ENCODE measurements around the gene CCDC91. TPM values are rescaled to one million over a fixed set of nuclear protein-coding genes. Genes with fewer than 3 reads are reported as not detected.
"Not testable (repeated sequence)": the region's sequence is repeated elsewhere in the genome, so short reads cannot be mapped to it uniquely, and the experiment has no call there.

The CCDC91 gene
- total RNA-seq, 1 donor from 2014 or later, result 43.0 TPM

DNA sequence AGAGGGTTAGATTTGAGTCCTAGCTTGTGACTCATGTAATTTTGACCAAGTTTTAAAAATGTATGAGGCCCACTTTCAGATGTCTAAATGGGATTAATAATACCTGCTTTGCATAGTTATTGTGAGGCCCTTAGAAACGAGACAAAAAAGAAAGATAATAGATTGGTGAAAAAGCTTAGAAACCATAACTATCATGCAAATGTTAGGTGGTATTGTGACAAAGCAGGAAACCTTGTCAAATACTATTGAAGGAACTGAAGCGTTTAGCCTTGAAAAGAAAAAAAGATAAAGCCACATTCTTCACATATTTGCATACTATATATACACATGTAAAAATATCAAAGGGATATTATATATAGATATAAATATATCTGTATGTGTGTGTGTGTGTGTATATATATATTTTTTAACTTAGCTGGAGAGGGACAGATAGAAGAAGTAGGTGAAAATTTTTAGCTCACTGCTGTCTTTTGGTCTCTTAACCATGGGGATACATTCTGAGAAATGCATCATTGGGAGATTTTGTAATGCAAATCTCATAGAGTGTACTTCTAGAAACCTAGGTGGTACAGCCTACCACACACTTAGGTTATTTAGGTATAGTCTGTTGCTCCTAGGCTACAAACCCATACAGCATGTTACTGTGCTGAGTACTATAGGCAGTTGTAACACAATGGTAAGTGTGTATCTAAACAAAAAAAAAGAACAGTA lies 270.3 kb downstream of the CCDC91 start:
- no peak for DNase-seq

DNA sequence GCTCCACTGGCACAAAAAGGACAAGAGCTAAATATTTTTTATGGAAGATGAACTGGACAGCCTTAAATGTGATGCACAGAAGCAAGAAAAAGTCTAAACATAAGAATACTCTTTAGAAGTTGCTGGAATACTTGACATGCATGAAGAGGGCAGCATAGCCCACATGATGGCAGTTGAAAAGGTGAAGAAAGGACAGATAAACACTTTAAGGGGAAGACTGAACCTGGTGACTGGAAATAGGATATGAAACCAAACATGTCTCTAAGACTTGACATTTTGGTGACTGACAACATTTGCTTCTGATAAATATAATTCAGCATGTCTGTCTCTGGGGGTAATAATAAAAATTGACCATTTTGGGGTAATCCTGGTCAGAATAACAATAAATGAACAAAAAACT lies 273.1 kb downstream of the CCDC91 start:
- DNase-seq, result no peak

DNA sequence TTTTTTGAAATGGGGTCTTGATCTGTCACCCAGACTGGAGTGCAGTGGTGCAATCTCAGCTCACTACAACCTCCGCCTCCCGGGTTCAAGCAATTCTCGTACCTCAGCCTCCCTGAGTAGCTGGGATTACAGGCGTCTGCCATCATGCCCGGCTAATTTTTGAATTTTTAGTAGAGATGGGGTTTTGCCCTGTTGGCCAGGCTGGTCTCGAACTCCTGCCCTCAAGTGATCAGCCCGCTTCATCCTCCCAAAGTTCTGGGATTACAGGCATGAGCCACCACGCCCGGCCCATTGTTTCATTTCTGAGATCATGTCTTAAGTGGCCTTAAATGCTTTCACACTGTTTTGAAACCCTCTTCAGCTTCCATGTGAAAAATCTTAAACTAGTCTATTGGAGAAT lies 281.5 kb downstream of the CCDC91 start:
- DNase-seq, result not testable (repeated sequence)

DNA sequence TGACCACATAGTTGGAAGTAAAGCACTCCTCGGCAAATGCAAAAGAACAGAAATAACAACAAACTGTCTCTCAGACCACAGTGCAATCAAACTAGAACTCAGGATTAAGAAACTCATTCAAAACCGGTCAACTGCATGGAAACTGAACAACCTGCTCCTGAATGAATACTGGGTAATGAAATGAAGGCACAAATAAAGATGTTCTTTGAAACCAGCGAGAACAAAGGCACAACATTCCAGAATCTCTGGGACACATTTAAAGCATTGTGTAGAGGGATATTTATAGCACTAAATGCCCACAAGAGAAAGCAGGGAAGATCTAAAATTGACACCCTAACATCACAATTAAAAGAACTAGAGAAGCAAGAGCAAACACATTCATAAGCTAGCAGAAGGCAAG lies 285.9 kb downstream of the CCDC91 start:
- not testable (repeated sequence) for DNase-seq

DNA sequence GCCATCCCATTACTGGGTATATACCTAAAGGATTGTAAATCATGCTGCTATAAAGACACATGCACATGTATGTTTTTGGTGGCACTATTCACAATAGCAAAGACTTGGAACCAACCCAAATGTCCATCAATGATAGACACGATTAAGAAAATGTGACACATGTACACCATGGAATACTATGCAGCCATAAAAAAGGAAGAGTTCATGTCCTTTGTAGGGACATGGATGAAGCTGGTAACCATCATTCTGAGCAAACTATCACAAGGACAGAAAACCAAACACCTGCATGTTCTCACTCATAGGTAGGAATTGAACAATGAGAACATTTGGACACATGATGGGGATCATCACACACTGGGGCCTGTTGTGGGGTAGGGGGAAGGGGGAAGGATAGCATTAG lies 288.8 kb downstream of the CCDC91 start:
- DNase-seq, result not testable (repeated sequence)

DNA sequence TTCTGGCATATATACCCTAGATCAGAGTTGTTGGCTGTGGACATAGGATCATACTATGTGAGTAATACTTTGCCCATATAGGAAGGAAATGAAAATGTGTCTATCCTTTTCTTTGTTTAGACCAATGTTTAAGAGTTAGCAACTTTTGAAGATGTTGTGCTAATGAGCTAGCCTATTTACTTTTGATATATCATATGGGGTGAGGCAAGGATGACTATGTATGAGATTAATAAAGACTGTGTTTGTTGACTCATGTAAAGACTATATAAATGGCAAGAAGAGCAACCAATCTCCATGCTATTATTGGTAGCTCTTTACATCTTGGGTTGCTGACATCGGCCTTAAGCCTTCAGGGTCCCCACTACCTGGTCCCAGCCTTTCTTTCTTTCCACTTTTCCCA lies 289.4 kb downstream of the CCDC91 start:
- DNase-seq, result no peak

DNA sequence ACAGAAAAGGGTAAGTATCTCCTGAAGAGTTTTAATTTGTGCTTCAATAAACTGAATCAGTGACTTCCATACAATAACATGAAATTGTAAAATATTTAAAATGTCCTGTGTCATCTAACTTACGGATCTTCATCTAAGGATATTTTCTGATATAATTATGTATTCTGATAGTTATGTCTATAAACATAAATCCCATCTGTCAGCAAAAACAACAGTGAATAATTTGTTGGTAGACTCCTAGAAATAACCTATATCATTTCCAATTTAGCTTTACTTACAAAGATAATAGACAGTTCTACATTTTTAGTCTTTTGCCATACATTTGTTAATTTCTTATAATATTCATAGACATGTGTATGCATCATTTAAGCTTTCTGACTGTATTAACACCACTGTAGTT lies 293.9 kb downstream of the CCDC91 start:
- no peak for DNase-seq

DNA sequence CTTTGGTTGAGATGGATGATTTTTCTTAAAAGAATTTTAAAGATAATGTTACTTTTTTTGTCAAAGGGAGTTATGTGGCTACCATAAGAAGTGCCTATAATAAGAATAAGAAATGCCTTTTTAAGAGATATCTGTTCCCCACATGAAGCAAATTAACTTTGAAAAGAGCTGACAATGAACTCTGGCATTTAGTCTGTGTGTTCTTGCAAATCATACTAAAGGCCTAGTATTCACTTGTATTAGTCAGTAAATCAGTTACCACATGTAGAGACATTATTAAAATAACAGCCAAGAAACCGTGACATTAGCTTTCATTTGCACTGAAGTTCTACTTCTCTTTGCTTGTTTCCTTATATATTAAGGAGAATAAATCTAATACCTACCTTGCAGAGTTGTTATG lies 296.3 kb downstream of the CCDC91 start:
- no peak for DNase-seq

DNA sequence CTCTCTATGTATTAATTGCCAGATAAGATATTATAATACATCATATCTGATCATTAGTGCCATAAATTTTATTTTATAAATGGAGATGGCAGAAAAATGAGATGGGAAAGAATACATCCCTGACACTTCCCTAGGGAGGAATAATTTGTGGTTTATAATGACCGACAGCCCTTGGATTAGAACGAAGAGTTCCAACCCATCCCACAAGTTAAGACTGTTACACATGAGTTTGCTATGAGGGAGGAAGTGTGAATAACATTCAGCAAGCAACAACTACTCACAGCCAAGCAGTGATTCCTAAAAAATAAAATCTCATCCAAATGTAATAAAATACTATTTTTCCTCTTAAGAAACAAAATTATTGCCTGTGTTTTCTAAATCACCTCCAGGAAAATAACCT lies 299.0 kb downstream of the CCDC91 start:
- DNase-seq, result no peak

DNA sequence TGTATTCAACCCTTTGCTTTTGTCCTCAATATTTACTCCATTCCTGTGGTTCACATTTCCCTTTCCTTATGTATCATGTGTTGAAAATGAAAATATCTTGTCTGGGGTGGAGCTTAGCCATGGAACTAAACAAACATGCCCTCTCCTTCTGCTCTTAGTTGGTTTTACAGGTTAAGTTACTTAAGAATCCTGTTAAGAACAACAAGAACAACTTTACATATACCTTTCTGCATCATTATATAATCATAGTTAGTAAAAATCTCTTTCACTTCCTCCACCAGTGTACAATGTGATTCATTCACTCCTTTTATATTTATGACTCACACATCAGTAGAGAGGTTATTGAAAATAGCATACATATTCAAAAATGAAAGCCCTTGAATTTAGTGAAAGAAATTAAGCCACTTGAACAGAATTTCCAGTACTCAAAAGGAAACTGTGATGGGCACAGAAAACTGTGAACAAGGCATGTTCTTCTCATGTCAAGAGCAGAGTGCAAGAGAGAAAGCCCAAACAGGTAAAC lies 307.7 kb downstream of the CCDC91 start:
- peak; percentile 10 for DNase-seq

DNA sequence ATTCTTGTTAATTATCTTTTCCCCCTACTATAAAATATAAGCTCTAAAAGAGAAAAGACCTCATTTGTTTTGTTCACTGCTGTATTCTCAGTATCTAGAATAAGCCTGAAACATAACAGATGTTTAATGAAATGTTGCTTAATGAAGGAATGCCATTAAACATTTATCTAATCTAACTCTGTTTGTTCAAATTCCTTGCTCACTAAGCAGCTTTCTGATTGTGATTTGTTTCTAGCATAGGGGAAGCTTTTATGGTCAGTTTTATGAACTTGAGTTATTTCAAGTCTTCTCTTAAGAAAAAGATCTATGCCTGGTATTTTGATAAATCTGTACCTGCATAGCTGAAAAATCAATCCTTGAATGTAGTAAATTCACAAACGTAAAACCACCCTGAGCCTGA lies 308.6 kb downstream of the CCDC91 start:
- no peak for DNase-seq

DNA sequence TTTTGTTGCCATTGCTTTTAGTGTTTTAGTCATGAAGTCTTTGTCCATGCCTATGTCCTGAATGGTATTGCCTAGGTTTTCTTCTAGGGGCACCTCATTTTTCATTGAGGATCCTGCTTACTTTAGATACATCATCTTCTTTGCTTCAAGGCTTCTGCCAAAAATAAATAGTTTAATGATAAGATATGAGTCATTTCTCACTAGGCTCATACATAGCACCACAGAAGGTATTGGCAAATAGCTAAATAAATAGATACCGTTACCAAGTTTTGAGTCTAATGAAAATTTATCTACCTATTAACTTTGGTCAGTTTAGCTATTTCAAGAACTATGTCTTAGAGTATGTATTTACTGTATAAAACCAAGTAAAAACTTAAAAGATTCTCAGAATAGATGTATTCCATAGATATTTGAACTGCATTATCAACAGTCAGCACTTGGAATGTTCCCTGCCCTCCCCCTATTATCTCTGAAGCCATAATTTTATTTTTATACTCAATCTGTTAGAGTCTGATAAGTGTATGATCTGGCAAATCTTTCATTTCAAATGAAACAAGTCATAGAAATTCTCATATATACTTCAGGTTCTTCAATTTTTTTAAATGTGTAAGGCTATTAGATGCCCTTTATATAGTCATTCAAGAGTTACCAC lies 310.2 kb downstream of the CCDC91 start:
- no peak for DNase-seq

DNA sequence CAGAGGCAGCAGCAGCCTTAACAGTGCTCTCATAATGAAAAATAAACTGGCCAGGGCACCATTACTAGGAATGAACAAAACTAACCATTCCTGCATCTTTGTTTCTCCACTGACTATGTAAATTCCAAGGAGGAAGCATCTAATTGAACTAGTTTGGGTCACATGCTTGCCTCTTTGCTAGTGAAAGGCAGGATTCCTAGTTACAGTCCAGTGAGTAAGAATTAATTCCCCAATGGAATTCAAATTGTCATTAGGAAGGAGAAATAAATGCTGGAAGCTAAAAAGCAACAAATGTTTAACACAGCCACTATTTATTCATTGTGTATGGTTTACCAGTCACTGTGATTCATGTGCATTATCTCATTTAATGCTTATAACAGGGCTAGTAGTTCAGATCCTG lies 316.0 kb downstream of the CCDC91 start:
- no peak for DNase-seq

DNA sequence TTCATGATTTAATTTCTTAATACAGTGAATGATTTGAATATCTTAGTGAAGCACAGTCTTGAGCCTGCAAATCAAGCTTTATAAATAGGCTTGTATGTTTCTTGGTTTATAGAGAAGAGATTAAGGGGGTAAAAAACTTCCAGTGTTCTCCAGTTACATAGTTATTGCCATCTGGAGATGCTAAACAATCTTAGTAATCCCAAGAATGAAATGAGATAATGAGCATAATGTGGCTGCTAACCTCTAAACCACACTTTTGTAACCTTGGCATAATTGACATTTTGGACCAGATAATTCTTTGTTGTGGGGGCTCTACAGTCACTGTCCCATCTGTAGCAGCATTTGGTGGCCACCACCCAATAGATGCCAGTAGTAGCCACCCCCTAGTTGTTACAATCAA lies 316.8 kb downstream of the CCDC91 start:
- no peak for DNase-seq

DNA sequence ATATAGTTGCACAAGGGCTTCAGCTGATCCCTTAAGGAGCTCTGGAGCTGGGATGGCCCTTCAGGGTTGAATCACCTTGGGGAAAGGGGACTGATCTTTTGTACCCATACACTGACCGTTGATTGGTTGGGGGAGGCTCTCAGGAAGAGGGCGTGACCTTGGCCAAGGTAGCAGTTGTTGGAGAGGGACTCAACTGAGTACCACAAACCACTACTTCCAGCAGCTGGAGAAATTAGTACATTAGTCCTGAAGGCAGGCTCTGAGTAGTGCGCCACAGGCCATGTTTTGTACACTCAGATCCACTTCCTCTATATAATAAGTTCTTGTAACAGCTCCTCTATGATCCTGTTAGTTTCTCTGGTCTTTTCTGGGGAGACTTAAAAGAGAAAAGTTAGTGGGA lies 317.6 kb downstream of the CCDC91 start:
- DNase-seq, result no peak

DNA sequence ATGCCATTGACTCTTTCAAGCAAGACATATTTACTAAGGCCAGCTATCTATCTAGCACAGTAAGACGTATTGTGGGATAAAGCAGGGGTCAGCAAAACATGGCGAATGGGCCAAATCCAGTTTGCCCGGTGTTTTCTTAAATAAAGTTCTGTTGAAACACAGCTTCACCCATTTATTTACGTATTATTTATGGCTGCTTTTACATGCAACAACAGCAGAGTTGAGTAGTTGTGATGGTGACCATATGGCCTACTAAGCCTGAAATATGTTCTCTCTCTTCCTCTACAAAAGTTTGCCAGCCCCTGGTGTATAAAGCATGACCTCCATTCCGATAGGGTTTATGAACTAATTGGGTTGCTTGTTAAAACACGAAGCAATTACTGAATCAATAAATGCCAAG lies 322.1 kb downstream of the CCDC91 start:
- no peak for DNase-seq

DNA sequence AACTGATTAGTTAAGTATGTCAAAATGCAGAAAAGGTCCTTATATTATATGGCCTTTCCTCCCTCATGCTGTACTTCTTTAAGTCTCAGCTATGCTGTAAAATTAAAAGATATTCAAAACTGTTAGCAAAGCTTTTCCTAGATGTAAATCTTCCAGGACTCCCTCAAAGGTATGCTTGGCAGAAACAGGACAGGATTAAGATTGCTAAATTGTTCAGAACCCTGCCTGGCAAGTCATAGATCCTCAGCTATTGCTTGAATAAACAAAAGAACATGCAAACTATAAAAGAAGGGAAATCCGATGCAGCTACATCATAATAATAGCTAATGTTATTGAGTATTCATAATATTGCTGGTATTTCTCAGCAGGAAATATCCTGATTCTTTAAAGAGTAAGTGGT lies 322.6 kb downstream of the CCDC91 start:
- DNase-seq, result peak; percentile 7

DNA sequence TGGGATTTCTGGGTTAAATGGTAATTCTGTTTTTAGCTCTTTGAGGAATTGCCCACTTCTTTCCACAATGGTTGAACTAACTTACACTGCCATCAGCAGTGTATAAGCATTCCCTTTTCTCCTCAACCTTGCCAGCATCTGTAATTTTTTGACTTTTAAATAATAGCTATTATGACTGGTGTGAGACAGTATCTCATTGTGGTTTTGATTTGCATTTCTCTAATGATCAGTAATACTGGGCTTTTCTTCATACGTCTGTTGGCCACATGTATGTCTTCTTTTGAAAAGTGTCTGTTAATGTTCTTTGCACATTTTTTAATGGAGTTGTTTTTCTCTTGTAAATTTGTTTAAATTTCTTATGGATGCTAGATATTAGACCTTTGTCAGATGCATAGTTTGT lies 323.7 kb downstream of the CCDC91 start:
- DNase-seq, result no peak

DNA sequence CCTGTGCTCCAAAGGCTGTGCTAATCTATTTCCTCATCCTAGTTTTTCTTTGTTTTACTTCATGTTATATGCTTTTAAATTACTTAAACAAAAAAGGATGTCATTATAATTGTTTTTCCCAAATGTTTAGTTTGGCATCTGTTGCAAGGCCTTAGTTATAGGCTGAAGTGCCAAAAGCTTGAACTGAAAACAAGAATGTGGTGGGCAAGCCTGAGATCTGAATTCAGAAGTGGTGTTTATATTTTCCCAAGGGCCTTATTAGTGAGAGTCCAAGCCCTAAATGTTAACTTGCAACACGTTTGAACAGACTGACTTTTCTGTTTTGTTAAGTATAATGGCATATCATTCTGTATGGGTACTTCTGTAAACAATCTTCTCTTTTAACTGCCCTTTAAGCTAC lies 326.8 kb downstream of the CCDC91 start:
- no peak for DNase-seq

DNA sequence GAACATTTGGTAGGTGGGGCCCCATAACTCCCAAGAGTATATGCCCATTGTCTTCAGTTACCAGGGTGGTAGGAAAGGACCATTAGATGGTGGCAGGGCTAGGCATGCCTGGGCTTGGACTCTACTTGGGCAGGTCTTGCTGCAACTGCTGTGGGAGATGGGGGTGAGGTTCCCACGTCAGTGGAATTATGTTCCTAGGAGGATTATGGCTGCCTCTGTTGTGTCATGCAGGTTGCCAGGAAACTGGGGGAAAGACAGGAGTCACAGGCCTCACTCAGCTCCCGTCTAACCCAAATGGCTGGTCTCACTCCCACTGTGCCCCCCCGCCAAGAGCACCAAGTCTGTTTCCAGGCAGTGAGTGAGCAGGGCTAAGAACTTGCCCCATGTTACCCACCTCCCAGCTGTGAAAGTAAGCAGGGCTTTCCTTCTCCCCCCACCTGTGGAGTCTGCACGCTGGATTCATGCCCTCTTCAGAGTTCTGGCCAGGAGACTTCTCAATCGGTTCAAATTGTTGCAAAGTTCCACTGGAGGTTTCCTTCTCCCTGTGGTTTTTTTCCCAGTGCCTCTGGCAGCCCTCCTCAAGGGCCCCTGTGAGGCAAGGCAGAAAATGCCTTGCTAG lies 337.5 kb downstream of the CCDC91 start:
- DNase-seq, result no peak

DNA sequence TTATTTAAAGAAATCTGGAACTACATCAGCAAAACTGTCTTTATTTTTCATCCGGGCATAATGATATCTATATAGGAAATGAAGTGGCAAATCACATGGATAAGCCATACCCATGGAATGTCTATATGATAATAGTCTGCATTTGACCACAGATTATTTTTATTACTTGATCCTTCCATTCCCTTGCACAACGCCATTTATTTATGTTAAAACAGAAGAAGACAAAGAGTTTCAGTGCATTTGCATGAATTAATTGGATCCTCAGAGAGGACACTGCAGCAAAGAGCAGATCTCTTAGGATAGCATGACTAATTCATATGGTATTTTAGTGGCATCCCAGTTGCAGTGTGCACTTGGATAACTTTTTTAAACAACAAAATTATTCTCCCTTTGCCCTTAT lies 345.0 kb downstream of the CCDC91 start:
- no peak for DNase-seq

DNA sequence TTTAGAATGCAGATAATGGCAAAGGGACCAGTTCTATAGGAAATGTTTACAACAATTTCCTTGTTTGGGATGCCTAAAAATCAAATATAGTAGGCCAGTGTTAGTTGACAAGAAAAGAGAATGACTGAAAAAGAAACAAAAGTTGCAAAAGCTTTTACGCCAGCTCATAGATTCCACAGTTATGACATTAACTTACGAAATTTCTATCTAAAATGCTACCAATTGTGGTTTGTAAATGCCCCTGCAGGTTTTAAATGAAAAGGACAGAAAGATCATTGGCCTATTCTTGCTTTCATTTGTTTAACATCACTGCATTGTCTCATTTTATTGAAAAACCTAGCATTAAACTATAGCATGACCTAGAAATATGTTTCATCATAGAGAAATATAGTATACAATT lies 345.8 kb downstream of the CCDC91 start:
- no peak for DNase-seq

DNA sequence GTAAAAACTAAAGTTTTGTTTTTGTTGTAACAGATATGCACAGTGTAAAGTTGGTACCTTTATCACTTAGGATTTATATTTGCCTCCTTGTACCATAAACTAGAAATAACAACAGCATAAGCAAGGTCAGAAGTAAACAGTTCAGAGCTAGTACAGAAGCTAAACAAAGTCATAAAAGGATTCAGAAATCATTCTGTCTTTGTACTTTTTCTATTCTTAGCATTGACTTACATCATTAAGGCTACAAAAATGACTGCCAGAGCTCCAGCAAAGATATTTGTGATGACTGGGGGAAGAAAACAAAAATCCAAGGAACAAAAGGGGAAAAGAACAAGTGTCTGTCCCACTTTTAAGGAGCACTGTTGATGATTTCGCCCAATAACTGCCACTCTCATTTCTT lies 347.2 kb downstream of the CCDC91 start:
- no peak for DNase-seq
